Measurements from ENCODE around the gene FBXO47.

GRCh38 chr17:38896346-38896954, 70.8 kb downstream of the FBXO47 start:
- TF ChIP-seq GATA3 (IDR thresholded peaks at IDR 0.05; ENCODE audit: low read depth, low read length), result no peak
- TF ChIP-seq GATA2 (IDR thresholded peaks at IDR 0.05; ENCODE audit: low read depth, low read length), result no peak
